ENCODE data around the gene LAIR2. TPM values are rescaled to one million over a fixed set of nuclear protein-coding genes. Genes with fewer than 3 reads are reported as not detected.
"Not testable (repeated sequence)": the region's sequence is repeated elsewhere in the genome, so short reads cannot be mapped to it uniquely, and the experiment has no call there.

The LAIR2 gene
- total RNA-seq, 1 donor from 2014 or later: not detected

DNA sequence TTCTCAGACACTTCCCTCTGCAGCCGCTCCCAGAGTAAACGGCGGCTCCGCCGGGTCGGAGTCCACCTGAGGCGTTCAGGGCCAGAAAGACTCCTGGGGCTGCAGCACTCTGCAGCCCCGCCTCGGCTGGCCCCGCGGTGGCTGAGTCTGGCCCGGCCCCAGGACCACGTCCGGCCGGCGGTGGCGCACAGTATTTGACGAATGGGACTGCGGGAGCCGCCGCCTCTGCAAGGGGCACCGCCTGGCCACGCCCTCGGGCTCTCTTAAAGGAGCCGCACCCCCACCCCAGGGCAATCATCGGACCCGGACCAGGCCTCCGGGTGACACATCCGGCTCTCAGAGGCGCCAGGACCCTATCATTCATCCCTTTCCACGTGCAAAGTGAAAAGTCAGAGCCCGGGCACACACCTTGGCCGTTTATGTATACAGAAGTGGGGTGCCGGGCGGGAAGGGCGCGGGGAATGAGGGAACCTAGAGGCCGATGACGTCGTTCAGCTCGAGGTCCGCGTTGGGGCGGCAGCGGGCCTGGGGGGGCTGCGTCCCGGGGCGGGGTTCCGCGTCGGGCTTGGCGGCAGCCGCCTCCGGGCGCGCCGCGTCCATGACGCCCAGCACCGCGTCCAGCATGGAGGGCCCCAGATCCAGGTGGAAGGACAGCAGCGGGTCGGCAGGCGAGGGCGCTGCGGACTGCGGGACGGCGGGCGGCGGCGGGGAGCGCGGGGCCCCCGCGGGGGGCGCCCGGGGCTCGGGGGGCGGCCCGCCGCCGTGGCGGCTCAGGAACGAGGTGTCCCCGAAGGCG is 37.8 kb upstream of the LAIR2 start:
- peak; percentile 94 for DNase-seq

DNA sequence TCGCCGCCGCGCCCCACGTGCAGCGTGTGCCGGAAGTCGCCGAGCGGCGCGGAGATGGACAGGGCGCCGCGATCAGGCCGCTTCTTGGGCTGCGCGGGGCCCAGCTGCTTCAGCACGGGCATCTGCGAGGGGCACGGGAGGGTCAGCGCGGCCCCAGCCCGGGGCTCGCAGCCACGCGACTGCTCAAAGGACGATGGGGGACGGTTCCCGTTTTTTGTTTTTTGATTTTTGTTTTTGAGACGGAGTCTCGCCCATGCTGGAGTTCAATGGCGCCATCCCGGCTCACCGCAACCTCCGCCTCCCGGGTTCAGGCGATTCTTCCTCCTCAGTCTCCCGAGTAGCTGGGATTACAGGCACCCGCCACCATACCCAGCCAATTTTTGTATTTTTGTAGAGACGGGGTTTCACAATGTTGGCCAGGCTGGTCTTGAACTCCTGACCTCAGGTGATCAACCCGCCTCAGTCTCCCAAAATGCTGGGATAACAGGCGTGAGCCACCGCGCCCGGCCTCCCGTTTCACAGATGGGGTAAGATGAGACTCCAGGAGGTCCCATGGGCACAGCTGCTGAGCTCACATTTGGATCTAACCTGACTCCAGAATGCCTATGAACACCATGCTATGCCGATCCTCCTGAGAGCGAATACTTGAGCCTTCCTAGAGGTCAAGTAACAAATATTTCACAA is 37.1 kb upstream of the LAIR2 start:
- DNase-seq: peak; percentile 24

DNA sequence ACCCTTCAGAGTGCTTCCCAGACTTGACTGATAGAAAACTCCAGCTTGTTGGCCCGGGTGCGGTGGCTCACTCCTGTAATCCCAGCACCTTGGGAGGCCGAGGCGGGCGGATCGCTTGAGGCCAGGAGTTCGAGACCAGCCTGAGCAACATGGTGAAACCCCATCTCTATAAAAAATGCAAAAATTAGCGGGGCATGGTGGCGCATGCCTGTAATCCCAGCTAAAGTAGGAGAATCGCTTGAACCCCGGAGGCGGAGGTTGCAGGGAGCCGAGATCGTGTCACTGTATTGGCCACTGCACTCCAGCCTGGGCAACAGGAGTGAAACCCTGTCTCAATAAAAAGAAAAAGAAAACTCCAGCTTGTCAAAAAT is 36.5 kb upstream of the LAIR2 start:
- not testable (repeated sequence) for DNase-seq

DNA sequence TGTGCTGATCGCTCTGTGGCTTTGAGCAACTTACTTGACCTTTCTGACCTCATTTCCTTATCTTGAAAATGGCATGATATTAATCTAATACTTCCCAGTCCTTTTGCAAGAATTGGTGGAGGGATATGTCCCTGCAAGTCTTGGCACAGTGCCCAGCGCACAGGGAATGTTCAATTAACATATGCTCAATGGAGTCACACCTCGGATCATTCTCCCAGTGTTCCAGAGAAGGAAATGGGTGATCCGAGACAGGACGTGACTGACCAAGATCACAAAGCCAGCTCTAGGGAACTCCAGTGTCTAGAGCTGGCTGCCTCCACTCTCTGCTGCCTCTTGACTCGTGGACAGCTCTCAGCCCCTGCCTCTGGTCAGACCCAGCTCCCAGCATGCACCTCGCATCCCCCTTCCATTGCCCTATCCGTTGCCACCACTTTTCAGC is 33.1 kb upstream of the LAIR2 start:
- DNase-seq: no peak

DNA sequence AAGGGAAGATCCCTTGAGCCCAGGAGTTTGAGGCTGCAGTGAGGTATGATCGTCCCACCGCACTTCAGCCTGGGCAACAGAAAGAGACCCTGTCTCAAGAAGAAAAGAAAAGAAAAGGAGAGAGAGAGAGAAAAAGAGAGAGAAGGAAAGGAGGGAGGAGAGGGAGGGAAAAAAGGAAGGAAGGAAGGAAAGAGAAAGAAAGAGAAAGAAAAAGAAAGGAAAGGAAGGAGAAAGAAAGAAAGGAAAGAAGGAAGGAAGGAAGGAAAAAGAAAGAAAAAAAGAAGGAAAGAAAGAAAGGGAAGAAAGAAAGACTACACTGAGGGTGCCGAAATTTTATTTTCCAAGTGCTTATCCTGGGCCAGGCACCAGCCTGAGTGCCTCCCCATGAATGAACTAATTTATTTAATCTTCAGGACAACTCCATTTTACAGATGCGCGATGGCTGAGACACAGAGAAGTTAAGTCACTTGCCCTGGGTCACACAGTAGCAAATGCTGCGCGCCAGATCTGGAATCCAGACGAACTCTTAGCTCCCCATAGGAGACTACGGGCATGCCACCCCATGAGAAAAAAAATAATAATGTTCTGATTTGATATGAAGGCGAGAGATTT is 32.2 kb upstream of the LAIR2 start:
- no peak for DNase-seq

DNA sequence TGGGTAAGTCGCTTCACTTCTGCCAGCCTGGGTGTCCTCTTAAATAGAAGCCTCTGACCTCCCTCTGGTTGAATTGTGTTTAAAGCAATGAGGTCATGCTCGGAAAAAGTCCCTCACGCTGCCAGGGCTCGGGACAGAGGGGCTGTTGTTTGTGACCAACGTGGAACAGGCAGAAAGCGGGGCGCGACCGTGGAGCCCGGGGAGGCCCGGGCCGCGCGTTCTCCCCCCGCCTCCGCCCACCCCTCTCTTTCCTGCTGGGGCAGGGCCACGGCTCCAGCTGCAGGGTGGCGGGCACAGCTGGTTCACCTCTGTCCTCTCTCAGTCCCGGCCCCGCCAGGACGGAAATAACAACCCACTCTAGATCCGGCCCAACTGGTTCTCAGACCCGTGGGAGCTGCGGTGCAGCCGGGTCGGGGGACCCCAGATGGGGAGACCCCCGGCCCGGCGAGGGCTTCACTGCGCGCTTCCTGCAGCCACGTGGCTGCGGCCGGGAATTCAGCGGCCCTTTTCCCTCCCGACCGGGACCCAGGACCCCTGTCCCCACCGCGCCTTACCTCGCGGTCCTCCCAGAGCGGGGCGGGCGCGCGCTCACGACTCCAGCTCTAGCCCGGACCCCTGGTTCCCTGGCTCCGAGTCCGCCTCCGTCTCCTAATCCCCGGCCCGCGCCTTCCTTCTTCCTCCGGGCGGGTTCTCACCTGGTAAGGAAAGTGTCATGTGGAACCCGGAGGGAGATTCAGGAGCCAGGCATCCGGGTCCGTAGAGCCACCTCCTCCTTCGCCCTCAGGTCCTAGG is 31.4 kb upstream of the LAIR2 start:
- DNase-seq: peak; percentile 70

DNA sequence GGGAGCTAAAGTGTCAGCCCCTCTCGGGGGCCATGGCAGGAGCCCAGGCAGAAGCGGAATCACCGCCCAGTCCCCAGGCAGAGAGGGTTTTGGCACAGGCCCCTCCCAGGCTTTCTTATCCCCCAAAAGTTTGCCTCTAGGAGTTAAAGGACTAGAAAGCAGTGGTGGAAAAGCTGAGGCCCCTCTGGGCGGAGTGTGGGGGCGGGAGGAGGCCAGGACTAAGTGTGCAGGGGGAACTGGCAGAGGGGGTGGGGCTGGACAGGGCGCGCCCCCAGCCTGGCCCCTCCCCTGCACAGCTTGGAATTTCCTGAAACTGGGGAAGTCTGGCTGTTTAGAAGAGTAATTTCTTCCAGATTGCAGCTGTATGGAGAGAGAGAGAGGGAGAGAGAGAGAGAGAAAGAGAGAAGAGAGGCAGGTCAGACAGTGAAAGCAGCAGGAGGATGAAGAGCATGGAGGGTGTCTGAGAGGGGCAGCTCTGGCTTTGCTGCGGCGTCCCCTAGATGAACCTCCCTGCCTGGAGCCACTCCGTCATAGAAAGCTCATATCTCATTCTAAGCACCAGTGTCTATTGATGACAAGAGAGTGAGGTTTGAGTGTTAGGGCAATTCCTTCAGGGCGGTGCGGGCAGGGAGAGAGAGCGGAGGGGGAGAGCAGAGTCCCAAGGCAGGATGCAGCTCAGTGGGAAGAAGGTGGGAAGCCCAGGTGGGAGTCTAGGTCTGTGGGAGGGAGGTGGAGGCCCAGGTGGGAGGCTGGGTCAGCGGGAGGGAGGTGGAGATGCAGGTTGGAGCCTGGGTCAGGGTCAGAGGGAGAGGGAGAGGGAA is 29.4 kb upstream of the LAIR2 start, which contains the start of gene CDC42EP5:
Gene CDC42EP5, minus strand, starts transcription at position 226 of the 821 bp plus-strand sequence. CDS start 7,749 bp downstream, outside the sequence.
- DNase-seq: peak; percentile 95

DNA sequence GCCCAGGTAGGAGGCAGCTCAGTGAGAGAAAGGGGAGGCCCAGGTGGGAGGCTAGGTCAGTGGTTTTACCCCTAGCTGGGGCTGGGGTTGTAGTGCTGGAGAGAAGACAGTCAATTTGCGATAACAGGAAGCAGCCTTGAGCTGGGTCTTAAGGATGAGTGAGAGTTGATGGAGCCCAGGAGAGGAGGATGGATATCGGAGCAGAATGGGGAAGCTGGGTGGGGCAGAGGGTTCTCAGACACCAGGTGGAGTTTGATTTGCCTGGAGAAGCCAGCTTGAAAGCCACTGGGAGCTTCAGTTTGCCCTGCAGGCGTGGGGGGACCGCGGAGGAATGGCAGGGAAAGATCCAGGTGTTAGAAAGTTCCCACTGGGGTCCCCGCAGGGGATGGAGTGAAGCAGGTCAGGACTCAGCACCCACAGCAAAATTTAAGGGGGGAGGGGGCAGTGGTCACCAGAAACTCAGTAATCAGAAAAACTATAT is 28.7 kb upstream of the LAIR2 start:
- DNase-seq: no peak

DNA sequence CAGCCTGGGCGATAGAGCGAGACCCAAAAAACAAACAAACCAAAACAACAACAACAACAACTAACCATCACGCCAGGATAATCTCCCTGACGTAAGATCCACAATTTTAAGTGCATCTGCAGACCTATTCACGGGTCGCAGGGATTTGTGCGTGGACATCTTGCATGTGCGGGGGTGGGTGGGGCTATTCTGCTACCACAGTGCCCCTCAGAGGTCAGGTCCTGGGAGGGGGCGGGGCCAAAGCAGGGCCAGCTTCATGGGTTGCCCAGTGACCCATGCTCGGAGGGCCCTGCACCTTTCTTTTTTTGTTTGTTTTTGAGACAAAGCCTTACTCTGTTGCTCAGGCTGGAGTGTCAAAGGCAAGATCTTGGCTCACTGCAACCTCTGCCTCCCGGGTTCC is 26.9 kb upstream of the LAIR2 start:
- no peak for DNase-seq

DNA sequence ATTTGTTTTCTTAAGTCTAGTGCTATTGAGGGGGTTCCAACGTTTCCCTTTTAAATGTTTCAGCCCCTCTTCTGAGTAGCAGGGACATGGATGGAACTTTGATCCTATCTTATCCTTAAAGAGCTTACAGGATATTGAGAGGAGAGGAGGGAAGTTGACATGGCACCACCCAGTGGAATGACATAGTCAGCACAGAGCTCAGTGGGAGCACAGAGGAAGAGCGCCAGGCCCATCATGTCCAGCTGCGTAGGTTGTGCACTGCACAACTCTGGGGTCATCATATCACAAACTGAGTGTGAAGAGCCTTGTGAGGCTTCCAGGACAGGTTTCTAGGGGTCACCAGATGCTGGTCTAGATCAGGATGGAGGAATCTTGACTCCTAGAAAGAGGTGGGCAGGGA is 25.0 kb upstream of the LAIR2 start:
- no peak for DNase-seq

DNA sequence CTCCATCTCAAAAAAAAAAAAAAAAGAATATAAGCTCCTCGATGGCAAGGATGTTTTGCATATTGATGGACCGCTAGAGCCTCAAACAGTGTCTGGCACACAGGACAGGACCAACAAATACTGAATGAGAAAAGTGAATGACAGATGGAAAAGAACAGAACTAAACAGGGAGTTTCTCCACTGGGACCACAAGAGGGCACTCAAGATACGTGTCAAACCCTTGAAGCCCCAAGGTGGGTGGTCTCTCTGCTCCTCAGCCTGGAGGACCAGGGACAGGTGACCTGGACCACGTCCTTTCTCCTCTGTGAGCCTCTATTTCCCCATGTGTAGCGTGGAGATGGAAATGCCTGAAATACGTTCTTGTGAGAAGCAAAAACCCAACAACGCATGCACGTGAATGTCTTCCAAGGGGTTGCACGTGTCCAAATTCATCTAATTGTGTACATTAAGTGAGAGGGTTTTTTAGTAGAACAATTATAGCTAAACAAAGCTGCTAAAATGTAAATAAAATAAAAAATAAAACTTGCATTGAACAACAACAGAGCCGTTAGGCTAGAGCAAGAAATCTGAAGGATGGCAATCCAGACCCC is 23.9 kb upstream of the LAIR2 start:
- DNase-seq: peak; percentile 76

DNA sequence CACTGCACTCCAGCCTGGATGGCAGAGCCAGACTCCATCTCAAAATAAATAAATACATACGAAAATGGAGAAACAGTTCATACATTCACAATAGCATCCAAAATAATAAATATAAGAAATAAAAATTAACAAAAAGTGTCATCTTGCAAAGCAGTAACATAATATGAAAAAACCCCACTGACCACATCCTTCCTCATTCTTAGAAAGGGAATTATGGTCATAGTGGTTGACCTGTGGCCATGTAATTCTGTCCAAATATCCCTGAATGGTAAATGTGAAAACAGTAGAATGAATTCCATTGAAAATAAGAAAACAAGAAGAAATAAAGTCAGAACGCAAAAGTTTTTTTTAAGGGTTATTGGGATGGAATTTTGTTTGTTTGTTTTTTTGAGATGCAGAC is 22.6 kb upstream of the LAIR2 start:
- DNase-seq: no peak

DNA sequence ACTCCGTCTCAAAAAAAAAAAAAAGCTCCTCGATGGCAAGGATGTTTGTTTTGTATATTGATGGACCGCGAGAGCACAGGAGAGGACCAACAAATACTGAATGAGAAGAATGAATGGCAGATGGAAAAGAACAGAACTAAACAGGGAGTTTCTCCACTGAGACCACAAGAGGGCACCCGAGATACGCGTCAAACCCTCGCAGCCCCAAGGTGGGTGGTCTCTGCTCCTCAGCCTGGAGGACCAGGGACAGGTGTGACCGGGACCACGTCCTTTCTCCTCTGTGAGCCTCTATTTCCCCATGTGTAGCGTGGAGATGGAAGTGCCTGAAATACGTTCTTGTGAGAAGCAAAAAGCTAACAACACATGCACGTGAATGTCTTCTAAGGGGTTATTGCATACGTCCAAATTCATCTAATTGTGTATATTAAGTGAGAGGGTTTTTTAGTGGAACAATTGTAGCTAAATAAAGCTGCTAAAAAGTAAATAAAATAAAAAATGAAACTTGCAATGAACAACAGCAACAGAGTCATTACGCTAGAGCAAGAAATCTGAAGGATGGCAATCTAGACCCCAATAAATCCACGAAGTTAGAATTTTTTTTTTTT is 21.2 kb upstream of the LAIR2 start:
- DNase-seq: peak; percentile 81

DNA sequence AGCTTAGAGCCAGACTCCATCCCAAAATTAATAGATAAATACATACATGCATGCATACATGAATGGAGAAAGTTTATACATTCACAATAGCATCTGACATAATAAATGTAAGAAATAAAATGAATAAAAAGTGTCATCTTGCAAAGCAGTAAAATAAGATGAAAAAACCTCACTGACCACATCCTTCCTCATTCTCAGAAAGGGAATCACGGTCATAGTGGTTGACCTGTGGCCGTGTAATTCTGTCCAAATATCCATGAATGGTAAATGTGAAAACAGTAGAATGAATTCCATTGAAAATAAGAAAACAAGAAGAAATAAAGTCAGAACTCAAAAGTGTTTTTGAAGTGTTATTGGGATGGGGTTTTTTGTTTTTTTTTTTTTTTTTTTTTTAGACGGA is 19.7 kb upstream of the LAIR2 start:
- no peak for DNase-seq

DNA sequence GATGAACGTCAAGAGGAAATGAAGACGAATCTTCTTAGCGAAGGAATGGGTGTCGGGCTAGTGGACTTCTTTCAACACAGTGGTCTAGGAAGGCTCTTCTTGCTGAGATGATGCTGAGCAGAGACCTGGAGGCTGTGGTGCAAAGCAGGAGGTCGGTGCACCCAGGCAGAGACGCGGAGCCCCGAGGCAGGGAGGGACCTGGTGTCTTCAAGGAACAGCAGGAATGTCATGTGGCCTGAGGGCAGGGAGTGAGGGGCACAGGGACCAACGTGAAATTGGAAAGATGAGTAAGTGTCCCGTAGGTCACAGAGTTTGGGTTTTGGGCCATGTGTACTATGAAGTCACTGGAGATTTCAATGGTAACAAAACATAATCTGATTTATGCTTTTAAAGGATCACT is 18.2 kb upstream of the LAIR2 start:
- no peak for DNase-seq

DNA sequence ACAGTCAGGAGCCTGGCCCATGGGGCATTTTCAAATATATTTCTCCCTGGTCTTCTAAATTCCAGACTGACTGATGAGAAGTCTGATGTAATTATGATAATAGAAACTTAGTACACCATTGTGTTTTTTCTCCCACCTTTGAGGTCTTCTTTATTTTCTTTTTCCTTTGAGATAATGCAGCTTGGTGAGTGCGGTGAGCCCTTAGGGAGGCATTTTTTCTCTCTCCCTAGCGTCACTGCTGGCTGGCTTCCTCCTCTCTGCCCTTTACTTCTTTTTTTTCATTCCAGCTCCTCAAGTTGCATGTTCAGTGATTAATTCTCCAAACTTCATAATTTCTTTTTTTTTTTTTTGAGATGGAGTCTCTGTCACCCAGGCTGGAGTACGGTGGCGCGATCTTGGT is 16.8 kb upstream of the LAIR2 start:
- no peak for DNase-seq

DNA sequence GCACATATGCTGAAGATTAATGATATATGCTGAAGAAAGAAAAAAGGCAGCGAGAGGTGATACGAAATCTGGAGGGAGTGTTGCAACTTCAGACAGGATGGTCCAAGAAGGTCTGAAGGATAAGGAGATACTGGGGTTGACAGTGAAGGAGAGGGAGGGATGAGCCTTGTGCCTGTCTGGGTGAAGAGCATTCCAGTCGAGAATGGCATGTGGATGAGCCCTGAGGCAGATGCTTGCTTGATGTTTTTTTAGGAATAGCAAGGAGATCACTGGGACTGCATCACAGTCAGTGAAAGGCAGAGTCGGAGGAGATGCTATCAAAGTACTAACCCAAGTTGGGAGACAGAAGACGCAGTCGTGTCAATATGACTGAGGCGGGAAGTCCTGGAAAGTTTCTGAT is 13.3 kb upstream of the LAIR2 start:
- DNase-seq: no peak

DNA sequence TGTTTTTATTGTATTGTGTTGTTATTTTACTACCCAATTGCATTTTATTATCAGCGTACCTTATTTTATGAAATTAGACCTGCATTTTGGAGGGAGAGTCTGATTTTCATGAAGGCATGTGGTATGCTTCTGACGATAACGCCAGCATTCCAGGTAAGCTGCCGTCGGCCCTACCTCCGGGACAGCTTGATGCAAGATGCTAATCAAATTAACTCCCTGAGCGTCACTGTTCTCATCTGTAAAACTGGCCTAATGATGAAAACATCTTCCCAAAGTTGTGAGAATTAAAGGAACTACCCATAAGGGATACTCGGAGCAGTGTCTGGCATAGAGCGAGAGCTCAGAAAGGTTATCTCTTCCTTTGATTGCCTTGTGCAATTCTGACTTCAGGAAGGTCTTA is 12.9 kb upstream of the LAIR2 start:
- no peak for DNase-seq

DNA sequence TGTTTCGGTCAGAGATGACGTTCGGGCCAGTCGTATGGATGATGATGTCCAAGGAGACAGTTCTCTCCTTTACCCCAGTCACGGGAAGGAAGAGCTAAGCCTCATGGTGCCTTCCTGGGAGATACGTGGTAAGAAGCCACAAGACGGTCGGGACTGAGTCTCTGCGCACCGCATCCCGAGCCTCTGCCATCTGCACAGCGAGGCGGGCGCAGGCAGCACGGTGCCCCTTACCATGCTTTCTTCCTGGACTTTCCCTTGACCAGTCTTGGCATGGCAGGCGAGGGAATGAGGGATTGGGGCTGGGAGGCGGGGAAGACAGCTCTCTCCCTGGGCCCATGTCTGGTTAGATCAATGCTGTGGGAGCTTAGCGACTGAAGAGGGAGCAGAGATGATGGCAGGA is 10.1 kb upstream of the LAIR2 start:
- no peak for DNase-seq

DNA sequence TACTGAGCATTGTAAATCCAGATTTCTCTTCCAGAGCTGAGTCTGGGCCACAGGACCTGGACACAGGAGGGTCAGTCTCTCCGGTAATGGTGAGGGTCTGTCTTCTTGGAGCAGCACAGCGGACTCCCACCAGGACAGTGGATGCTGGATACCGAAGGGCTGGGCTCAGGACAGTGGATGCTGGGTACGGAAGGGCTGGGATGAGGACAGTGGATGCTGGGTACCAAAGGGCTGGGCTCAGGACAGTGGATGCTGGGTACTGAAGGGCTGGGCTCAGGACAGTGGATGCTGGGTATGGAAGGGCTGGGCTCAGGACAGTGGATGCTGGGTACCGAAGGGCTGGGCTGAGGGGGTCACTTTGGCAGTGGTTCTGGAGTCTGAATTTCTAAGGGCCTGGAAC is 9.6 kb upstream of the LAIR2 start:
- DNase-seq: not testable (repeated sequence)
